Stimulated activated CD4-positive, alpha-beta T cell treated with anti-CD3 and anti-CD28 coated beads, Interleukin-4, amount 100 ng/mL, for 24 hours (primary cell): Measurements from ENCODE around the gene SPDYE2.
"Not testable (repeated sequence)": the region's sequence is repeated elsewhere in the genome, so short reads cannot be mapped to it uniquely, and the experiment has no call there.

Experiments
- DNase-seq: peaks from one replicate; pipeline ENCODE4 v3.0.0-alpha.2; 2020

SPDYE2 gene

DNA sequence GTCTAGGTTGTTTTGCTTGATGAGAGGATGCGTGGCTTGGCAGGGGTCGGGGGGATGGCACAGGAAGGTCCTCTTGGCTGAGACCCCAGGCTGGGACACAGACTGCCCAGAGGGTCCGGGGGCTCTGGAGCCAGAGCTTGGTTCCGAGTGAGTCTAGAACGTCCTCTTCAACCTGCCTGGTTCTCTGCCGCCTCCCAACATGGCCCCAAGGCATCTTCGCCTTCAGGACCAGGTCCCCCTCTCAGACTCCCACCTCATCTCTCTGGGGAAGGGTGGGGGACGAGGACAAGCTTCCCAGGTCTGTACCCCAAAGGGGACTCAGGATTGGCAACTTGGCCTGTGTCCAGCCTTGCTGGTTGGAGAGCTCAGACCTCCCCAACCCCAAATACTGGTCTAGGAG lies 8.9 kb upstream of the SPDYE2 start:
- DNase-seq, result not testable (repeated sequence)

DNA sequence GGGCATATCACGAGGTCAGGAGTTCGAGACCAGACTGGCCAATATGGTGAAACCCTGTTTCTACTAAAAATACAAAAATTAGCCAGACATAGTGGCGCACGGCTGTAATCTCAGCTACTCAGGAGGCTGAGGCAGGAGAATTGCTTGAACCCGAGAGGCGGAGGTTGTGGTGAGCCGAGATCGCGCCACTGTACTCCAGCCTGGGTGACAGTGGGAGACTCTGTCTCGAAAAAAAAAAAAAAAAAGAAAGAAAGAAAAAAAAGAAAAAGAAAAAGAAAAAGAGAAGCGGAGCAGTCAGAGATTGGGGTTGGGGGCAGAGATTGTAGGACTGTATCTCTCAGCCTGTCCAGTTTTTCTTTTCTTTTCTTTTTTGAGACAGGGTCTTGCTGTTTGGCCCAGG lies 8.3 kb upstream of the SPDYE2 start:
- not testable (repeated sequence) for DNase-seq

DNA sequence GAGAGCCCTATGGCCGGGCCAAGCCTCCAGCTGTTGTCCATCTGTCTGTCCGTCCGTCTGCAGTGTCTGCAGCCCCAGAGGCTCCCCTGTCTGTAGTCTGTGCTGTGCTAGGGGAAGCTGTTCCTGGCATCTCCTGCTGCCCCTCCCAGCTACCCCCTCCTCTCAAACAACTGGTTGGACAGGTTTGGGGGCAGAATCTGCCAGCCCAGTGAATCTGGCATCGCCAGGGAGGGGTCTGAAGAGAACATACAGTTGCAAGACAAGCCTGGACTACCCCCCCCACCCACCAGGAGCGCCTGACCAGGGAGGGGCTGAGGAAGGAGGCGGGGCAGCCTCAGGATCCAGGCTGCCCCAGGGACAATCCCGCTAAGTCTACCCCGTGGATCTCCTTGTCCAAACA lies 7.4 kb upstream of the SPDYE2 start, which contains the start of gene UPK3BL2:
UPK3BL2 (minus strand) TSS at position 101 of the 400 bp plus-strand sequence; CDS start at position 41, 60 bp downstream.
- not testable (repeated sequence) for DNase-seq

DNA sequence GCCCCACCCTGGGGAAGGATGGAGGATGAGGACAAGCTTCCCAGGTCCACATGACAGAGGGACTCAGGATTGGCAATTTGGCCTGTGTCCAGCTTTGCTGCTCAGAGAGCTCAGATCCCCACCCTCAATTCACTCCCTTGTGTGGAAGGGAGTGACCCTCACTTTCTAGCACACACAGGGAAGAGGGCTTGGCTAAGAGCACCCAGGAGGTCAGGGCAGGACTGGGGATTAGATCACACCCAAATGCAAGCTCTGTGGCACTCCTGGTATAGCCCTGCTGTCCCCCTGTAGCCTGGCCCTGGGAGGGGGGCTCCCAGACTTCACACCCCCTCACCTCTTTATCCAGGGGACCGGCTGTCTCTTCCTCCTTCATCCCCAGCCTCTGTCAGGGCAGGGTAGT lies 6.7 kb upstream of the SPDYE2 start:
- DNase-seq, result not testable (repeated sequence)

DNA sequence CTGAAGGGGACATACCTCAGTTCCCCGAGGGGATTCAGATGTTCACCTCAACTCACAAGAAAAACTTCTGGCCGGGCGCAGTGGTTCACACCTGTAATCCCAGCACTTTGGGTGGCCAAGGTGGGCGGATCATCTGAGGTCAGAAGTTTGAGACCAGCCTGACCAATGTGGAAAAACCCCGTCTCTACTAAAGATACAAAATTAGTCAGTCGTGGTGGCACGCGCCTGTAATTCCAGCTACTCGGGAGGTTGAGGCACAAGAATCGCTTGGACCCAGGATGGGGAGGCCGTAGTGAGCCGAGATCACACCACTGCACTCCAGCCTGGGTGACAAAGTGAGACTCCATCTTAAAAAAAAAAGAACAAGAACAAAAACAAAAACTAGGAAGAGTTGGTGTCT lies 5.7 kb upstream of the SPDYE2 start:
- not testable (repeated sequence) for DNase-seq

DNA sequence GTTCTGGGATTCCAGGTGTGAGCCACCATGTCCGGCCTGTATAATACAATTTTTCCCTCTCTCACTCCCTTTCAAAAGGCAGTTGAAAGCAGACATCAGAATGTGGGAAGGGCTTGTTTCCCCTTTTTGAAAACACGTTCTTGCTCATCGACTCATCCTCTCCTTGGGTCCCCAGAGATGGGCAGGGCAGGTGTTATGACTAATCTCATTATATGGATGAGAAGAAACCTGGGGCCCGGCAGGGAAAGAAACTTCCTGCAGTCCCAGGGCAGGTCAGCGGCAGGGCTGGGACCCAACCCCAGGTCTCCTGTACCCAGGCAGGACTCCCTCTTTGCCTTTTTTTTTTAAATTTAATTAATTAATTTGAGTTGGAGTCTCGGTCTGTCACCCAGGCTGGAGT lies 4.7 kb upstream of the SPDYE2 start:
- DNase-seq, result not testable (repeated sequence)

DNA sequence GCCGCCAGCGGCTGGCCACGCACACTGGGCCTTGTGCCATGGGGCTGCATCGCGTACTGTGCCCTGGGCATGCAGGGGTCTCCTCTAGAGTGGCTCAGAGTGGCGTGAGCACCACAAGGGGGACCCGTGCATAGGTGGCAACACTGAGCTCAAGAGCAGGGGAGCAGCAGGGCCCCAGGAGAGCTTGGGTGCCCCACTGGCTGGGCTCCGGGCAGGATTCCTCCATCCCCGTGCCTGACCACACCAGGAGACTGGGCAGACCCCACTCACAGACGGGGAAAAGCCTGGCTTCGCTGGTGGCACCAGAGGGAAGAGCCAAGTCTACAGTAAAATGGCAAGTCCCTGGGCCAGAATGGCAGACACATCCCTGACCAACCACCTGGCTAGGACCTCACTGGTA lies 17.6 kb downstream of the SPDYE2 start:
- not testable (repeated sequence) for DNase-seq

DNA sequence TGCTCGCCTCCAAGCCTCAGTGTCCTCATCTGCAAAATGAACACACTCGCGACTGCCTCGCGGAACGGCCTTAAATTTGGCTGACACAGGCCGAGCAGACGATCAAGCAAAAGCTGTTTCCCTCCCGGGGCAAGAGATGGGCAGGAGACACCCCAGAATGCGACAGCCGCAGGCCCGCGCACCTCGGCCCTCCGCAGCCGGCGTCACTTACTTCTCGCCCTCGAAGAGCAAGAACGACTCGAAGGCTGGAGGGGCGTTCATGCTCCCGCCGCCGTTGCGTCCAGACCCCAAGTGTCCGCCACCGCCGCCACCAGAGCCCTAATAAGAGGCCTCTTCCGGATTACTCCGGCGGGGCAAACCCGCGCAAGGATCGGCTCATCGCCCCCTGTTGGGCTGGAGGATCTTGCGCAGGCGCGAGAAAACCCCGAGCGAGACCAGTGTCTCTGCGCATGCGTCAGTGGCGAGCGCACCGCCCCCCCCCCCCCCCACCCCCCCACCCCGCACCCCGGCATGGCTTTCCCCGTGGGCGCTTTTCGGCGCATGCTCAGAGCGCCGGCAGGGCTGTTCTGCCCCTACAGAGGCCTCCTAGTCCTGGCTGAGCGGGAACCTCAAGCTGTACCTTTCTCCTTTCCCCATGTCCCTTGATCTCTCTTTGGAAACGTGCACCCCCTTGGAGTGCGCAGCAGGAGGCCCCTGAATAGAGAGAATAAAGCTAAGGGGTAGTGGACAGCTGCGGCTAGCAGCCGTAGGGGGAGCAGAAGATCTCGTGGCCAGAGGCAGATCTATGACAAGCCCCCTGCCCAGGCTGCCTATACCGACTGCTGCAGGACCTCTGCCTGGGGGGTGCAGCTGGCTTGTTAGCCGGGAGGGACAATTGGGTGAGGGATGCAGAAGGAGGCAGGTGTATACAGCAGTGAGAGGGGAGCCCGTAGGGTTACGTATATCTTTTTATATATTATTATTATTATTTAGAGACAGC lies 21.5 kb downstream of the SPDYE2 start, which contains the start of gene POLR2J3:
POLR2J3 (minus strand) TSS at position 323 of the 979 bp plus-strand sequence; CDS start at position 261, 62 bp downstream.
- DNase-seq, result peak; percentile 99

DNA sequence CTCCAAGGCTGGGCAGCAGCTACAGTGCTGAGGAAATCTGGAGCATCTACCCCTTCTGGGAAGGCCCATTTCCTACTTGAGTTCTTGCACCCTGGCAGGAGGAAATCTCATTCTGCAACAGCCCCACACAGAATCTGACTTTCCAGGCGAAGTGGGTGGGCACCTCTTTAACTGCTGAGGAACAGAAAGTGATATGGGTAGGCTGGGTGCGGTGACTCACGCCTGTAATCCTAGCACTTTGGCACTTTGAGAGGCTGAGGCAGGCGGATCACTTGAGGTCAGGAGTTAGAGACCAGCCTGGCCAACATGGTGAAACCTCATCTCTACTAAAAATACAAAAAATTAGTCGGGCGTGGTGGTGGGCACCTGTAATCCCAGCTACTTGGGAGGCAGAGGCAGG lies 23.6 kb downstream of the SPDYE2 start:
- not testable (repeated sequence) for DNase-seq

DNA sequence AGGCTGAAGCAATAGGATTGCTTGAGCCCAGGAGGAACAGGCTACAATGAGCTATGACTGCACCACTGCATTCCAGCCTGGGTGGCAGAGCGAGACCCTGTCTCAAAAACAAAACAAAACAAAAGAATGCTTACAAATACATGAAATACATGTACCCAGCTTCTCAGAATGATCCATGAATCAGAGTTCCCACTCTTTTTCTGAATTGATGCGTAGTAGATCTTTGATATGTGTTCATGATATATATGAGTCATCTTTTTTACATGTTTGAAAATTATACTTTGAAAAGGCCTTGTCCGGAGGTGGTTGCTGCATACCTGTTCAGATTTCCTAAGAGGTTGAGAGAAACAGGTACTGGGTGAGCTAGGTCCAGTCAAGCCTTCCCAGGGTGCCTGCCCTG lies 25.3 kb downstream of the SPDYE2 start:
- not testable (repeated sequence) for DNase-seq

DNA sequence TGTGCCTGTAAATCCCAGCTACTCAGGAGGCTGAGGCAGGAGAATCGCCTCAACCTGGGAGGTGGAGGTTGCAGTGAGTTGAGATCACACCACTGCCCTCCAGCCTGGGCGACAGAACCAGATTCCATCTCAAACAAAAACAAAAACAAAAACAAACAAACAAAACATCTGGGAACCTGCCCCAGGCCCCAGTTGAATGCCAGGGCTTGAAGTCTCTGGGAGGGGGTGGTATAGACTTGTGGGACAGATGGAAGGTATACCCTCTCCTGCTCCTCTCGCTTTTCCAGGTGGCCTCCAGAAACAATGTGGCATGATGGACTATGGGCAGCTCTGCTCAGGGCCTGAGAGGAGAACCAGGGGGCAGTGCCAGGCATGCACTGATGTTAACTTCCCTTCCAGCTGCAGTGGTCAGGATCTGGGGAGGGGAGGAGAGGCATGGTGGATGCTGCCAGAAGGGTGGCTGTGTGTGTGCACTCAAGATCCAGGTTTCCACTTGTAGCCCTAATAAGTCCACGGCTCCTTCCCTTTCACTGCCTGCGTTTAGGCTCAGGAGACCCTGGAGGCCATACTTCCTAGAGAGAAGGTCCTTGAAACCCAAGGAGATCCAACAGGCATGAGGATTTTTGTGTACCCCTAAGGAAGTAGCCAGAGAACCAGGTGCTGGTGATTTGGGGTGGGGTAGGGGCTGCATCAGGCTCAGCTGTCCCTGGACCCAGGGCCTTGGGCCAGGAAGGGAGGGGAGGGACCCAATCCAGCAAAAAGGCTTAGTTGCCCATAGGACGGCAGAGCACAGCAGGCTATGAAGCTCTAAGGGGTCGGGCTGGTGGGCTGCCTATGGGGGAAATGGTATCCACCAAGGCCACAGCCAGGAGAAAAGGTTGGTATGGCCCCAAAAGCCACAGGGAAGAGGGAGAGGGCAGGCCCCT lies 26.6 kb downstream of the SPDYE2 start:
- not testable (repeated sequence) for DNase-seq

DNA sequence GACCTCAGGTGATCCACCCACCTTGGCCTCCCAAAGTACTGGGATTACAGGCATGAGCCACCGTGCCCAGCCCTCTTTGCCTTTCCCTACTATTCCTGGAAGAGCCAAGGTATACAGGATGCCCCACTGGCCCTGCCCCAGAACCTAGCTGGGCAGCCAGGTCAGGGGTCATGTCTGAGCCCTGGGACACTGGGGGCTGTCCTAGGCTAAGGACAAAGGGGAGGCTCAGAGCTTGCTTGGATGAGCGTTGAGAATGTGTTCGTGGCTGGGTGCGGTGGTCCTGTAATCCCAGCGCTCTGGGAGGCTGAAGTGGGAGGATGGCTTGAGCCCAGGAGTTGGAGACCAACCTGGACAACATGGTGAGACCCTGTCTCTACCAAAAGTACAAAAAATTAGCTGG lies 27.5 kb downstream of the SPDYE2 start:
- DNase-seq, result not testable (repeated sequence)

DNA sequence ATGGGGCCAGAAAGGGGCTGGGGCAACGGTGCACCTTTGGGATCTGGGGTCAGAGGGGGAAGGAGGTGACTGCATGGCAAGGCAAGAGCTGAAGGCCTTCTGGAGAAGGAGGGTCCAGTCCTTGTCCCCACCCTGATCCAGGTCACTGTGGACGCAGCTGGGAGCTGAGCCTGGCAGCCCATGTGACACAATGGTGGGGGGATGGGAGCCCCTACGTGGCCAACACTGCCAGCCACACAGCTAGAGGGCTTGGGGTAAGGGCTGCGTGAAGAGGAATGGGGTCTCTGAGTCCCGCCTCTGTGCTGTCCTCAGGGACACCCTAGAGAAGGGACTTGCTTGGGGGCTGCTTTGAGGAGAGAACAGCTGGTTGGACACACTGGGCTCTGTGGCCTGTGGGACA lies 30.7 kb downstream of the SPDYE2 start:
- not testable (repeated sequence) for DNase-seq

DNA sequence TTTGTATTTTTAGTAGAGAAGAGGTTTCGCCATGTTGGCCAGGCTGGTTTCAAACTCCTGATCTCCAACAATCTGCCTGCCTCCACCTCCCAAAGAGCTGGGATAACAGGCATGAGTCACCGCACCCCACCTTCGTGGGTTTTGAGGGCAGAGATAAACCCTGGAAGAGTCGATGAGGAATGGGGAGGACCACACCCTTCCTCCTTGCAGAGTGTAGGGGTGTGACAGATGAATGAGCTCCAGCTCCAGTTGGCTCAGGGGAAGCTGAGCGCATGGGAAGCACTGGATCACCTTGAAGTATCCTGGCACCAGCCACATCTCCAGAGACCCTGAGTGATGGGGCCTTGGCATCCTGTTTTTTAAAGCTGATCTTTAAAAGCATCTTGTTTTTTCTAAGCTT lies 32.5 kb downstream of the SPDYE2 start:
- not testable (repeated sequence) for DNase-seq

DNA sequence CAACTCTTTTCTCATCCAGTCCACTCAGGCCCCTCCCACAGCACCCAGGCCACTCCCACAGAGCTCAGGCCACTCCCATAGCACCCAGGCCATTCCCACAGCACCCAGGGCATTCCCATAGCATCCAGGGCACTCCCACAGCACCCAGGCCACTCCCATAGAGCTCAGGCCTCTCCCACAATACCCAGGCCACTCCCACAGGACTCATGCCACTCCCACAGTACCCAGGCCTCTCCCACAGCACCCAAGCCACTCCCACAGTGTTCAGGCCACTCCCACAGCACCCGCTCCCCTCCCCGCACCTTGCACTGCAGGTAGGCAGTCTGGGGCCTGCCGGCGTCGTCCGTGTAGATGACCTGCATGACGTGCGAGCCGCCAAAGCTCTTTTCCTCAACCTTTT lies 38.8 kb downstream of the SPDYE2 start:
- not testable (repeated sequence) for DNase-seq

DNA sequence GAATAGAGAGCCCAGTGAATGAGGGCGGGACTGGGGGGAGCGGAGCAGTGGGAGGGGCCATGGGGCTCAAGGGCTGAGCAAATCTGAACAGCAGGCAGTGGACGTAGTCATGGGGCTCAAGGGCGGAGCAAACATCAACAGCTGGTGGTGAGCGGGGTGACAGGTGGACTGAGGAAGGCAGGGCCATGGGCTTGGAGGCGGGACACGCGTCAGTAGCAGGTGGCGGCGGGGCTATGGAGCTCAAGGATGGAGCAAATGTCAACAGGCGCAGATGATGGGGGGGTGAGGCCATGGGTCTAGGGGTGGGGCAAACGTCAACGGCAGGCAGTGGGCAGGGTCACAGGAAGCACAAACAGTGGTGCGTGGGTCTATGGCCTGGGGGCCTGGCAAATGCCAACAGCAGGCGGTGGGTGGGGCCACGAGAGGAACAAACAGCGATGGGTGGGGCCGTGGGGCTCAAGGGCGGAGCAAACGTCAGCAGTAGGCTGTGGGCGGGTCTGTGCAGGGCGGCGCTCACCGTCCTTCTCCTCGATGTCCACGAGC lies 41.5 kb downstream of the SPDYE2 start:
- DNase-seq, result peak; percentile 11

DNA sequence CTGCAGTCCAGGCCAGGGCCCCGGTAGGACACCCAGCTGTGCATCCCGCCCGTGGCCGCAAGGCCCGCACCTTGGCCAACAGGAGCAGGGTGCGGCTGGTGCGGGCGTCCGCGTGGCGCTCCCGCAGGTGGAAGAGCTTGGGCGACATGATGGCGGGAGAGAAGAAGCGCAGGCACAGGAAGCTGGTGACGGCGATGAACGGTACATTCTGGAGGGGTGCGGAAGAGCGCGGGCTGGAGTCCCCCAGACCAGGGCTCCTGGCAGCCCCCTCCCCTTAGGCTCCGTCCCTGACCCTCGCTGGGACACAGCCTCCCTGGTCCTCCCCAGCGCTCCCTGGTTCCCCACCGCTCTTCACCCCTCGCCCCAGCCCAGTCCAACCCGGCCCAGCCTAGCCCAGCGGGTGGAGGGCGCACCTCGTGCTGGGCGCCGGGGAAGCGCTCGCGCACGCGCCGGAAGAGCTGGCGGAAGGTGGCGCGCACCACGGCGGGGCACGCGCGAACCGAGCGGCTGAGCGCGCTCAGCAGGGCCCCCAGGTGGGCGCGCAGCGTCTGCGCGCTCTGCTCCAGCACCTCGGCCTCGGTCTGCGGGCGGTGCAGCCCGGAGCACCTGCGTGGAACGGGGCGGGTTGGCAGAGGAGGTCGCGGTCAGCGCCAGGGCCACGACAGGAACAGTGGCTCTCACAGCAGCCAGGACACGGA lies 42.8 kb downstream of the SPDYE2 start:
- not testable (repeated sequence) for DNase-seq

DNA sequence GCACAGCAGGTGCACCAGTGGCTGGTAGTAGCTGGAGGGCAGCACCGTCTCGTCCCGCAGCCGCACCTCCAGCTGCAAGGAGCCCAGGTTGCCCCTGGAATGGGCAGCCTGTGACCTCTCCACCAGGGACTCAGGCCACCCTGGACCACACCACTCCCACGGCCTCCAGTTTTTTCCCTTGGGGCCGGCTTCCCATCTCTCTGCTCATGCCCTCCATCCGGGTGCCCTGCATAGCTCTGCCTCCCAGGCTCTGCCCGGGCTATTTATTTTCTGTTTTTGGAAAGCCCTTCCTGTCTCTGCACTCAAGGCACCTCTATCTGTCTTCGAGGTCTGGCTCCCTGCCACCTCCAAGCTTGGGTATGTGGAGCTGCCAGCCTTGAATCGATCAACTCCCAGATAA lies 45.0 kb downstream of the SPDYE2 start:
- DNase-seq, result not testable (repeated sequence)

DNA sequence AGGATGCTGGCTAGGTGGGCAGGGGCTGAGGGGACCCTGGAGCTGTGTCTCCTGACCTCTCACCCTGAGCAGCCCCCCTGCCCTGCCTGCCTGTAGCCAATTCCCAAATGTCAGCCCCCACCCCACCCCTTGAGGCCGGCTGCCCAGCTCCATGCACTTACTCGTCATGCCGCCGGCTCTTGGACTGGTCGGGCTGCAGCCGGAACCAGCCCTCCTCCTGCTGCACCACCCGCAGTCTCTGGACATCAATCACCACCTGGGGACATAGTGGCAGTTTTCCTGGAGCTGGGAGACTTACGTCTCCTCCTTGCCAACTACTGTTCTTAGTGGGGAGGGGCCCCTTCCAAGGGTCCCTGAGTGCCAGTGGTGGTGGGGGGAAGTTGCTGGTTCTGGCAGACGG lies 48.7 kb downstream of the SPDYE2 start:
- DNase-seq, result not testable (repeated sequence)

DNA sequence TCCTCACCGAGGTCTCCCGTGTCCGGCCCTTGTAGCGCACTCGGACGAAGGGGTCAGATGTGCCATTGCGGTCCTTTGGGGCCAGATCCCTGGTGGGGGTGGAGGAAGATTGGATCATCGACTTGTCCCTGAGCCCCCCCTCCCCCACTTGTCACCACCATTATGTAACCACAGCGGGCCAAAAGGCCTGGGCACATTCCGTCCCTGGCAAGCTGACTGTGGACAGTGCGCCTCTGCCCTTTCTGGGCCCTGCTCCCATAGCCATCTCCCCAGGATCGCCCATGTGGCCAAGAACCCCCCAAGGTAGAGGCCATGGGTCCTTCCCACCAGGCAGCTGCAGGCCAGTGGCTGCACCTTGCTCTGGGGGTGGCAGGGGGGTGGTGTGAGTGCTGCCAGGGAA lies 51.3 kb downstream of the SPDYE2 start:
- DNase-seq, result not testable (repeated sequence)

DNA sequence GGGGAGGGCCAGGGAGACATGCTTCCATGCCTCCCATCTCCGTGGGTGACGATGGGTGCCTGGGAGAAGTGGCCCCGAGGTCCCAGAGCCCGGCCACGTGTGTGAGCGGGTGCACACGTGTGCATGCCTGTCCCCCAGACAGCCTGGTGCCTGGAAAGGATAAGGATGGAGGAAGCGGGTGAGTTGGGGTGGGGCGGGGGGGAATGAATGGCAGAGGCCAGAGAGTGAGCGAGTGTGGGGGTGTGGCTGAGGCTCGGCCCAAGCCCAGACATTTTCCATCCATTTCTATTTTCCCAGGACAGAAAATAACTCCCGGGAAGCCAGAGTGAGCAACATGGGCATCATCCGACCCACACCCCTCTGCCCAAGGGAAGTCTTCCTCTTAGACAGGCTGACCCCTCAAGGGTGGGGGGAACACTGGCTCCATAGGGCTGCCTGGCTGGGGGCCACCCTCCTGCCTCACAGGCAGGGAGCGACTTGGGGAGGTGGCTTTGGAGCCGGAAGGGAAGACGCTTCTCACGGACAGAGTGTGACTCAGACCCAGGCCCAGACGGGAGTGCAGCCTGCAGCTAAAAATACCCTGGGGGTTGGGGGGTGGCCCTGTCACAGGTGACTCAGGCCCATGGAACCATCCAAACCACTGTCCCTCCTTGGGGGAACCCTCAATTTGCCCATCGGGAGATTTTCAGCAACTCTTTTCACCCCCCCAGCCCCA lies 53.6 kb downstream of the SPDYE2 start:
- DNase-seq, result not testable (repeated sequence)
